22Rv1 (cell line): ENCODE data around the gene PCDHB11.
"Not testable (repeated sequence)": the region's sequence is repeated elsewhere in the genome, so short reads cannot be mapped to it uniquely, and the experiment has no call there.

Experiments
- H3K27ac ChIP-seq: fragments of 450-650 bp; 2 replicates; pipeline ENCODE4 v1.5.1; 2017
- CTCF ChIP-seq: fragments of 450-650 bp; IDR thresholded peaks from 2 replicates; pipeline ENCODE4 v1.5.1; 2017; ENCODE audit warnings: mild to moderate bottlenecking
- ZFX ChIP-seq: fragments of 450-650 bp; IDR thresholded peaks from 2 replicates; pipeline ENCODE4 v1.6.1; 2017; ENCODE audit warnings: antibody characterized with exemption, borderline replicate concordance

The PCDHB11 gene

GRCh38 chr5:141172381-141173204 is 26.8 kb upstream of the PCDHB11 start, which contains the start of gene PCDHB7:
Gene PCDHB7 (plus strand): TSS chr5:141172644. CDS start chr5:141172836, 192 bp downstream.
- TF ChIP-seq CTCF (peak; percentile 86), ZFX (no peak)
- H3K27ac ChIP-seq, result no peak within 1 kb of the TSS

- not testable (repeated sequence) for H3K27ac ChIP-seq
Measured at GRCh38 chr5:141174291-141175104, 24.9 kb upstream of the PCDHB11 start.

- TF ChIP-seq ZFX, result no peak
- no peak for TF ChIP-seq CTCF
- H3K27ac ChIP-seq, result no peak overlapping the region
Measured at GRCh38 chr5:141175933-141176332, 23.5 kb upstream of the PCDHB11 start.

GRCh38 chr5:141177577-141178191 is 21.7 kb upstream of the PCDHB11 start, which contains the start of gene PCDHB8:
Gene PCDHB8 (plus strand): TSS chr5:141177790. CDS start chr5:141178035, 245 bp downstream.
- H3K27ac ChIP-seq, result not testable (repeated sequence)
- TF ChIP-seq CTCF, result peak; percentile 89

GRCh38 chr5:141179371-141179770 is 20.1 kb upstream of the PCDHB11 start:
- H3K27ac ChIP-seq, result not testable (repeated sequence)

GRCh38 chr5:141179876-141180275 is 19.6 kb upstream of the PCDHB11 start:
- H3K27ac ChIP-seq, result not testable (repeated sequence)

GRCh38 chr5:141180313-141180712 is 19.1 kb upstream of the PCDHB11 start:
- TF ChIP-seq ZFX (no peak), CTCF (no peak)
- no peak overlapping the region for H3K27ac ChIP-seq

- H3K27ac ChIP-seq, result no peak within 1 kb of the TSS
- TF ChIP-seq CTCF (peak; percentile 47), ZFX (no peak)
Measured at GRCh38 chr5:141182248-141182647, 17.2 kb upstream of the PCDHB11 start, which contains the start of gene PCDHB16. Gene PCDHB16 (plus strand): TSS chr5:141182387. CDS start chr5:141182560, 173 bp downstream.

GRCh38 chr5:141184117-141184855 is 15.1 kb upstream of the PCDHB11 start:
- not testable (repeated sequence) for H3K27ac ChIP-seq
